ENCODE measurements around the gene ZNF688.

- TF ChIP-seq, protein P1, sequence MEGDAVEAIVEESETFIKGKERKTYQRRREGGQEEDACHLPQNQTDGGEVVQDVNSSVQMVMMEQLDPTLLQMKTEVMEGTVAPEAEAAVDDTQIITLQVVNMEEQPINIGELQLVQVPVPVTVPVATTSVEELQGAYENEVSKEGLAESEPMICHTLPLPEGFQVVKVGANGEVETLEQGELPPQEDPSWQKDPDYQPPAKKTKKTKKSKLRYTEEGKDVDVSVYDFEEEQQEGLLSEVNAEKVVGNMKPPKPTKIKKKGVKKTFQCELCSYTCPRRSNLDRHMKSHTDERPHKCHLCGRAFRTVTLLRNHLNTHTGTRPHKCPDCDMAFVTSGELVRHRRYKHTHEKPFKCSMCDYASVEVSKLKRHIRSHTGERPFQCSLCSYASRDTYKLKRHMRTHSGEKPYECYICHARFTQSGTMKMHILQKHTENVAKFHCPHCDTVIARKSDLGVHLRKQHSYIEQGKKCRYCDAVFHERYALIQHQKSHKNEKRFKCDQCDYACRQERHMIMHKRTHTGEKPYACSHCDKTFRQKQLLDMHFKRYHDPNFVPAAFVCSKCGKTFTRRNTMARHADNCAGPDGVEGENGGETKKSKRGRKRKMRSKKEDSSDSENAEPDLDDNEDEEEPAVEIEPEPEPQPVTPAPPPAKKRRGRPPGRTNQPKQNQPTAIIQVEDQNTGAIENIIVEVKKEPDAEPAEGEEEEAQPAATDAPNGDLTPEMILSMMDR (IDR thresholded peaks at IDR 0.05): no peak
- TF ChIP-seq POLR2A (IDR thresholded peaks at IDR 0.05): no peak
Observed at GRCh38 chr16:30553393-30553899, 18.1 kb downstream of the ZNF688 start.

Measured in suprapubic skin (tissue), 3 donors.